HG03378 (cell line): ENCODE measurements around the gene SLC8A1.

ENCODE experiments used
- ATAC-seq: cut with Tn5 transposase; IDR thresholded peaks from one replicate; pipeline ENCODE4 v1.9.1; 2021; ENCODE audit warnings: mild to moderate bottlenecking, moderate library complexity; ENCODE audit not compliant: unreplicated experiment

The SLC8A1 gene

DNA sequence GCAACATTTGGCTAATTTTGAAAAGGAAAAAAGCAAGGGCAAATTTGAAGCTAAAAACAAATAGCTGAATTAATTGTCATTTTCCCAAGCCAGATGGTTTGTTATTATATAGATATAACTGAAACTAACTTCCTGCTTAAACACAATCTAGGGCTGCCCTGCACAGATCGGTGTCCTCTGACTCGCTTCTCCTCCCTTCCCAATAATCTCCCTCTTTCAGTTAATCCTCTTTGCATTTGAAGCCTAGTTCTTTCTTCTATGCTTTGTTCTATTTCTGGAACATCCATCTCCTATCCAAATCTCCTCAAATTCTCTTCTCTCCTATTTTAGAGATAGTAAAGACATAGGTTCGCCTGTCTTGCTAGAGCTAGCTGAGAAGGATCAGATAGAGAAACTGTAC lies 328.1 kb downstream of the SLC8A1 start:
- ATAC-seq = no peak

DNA sequence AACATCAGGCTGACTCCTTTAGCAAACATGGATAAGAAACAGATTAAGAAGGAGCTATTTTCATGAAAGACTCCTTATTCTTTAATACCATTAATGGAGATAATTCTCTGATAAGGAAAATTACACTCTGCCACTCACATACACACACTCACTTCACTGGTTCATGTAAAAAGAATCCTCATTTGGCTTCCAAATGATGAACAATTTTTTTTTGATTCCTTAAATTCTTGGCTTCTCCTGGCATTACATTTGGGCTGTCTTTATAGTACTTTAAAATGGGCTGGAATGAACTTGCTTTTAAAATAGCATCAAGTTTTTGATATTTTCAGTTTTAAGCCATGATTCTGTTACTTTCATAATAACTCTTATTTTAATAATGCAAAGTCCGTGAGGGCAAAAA lies 328.6 kb downstream of the SLC8A1 start:
- no peak for ATAC-seq

DNA sequence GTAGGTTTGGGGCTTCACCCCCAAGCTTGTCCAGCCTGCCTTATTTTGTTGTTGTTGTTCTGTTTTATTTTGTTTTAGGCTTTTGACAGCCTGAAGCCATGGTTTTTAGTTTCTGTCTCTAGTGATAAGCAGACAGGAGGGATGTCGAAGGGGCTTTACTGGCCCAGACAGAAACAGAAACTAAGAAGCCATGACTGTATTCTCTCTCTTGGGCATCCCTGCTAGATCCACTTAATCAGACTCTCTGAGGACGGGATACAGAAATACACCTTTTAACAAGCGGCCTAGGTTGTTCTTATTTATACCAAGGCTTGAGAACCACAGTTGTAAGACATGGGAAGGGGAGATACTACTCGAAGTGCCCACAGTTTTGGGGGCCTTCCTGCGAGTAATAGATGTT lies 330.9 kb downstream of the SLC8A1 start:
- ATAC-seq = no peak

DNA sequence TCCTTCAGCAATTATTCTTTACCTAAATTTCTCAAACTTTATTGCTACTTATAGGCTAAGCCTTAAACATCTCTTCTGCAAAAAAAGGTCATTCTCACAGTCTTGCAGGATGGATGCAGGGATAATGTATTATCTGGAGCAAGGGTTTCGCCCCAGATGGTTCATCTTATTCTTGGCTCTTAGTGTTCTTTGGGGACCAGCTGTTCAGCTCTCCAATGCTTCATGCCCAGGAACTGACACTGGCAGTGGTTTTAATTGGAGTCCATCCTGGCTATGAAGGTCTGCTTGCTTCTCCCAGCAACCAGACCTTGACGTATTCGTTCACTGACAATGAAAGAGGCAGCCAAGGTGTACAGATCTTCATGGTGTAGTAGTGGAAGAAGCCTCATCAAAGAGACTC lies 331.9 kb downstream of the SLC8A1 start:
- ATAC-seq = no peak

DNA sequence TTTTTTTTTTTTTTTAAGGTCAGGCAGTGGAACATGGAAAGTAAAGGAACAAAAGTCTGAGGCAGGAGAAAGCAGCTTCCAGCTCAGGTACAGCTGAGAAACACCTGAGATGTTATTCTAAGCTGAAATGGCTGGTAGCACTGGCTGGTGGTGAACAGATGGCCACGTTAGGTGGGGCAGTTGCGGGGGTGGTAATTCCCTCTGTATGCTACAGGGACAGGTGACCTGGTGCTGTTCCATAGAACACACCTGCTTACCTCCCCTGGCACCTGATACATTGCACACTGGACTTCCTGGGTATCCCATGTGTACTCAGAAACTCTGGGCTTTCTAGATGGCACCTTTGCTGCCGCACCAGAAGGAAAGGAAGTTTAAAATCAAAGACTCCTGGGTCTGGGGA lies 333.3 kb downstream of the SLC8A1 start:
- ATAC-seq = no peak

DNA sequence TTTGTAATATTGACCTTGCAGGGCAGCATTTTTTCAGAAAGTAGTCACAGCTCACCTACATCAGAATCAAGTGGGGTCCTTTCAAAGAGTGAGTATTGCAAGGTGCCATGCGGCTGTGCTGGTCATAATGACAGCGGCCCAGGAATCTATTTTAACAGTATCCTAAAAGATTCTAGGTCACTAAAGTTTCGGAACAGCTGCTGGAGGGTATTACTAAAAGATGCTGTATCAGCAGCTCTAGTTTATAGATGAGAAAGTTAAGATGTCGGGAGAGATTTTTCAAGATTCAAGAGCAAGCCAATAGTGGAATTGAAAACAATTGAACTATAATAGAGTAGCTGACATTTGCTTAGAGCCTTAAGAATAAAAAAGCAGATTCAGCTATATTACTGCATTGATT lies 336.0 kb downstream of the SLC8A1 start:
- ATAC-seq = no peak

DNA sequence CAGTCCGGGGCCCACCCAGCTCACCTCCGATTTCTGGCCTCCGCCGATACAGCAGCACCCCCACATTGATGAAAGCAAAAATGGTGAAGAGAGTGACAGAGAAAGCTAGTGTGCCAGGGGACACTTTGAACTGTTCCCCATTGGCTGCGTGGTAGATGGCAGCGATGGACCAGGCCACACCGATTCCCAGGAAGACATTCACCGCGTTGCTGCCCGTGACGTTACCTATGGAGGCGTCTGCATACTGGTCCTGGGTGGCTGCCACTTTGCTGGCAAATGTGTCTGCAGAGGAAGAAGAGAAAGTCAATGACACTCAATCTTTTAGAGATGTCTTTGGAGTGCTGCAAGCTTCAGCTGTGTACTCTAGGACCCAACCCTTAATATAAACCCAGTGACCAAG lies 336.5 kb downstream of the SLC8A1 start:
- ATAC-seq = no peak

DNA sequence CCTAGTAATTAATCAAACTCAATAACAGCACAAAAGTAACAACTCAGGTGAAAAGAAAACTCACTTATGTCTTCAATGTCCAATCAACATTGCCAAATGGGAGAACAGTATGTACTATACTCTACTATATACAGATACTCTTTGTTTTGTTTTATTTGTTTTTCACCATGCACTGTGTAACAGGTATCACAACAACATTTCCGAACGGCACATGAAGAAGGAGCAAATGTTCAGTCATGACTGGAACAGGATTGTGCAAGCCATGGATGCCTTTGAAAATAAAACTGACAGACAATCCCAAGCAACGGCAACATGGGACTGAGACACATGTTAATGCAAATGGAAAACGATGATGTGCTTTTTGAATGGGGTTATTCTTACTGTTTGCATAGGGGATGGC lies 337.9 kb downstream of the SLC8A1 start:
- no peak for ATAC-seq

DNA sequence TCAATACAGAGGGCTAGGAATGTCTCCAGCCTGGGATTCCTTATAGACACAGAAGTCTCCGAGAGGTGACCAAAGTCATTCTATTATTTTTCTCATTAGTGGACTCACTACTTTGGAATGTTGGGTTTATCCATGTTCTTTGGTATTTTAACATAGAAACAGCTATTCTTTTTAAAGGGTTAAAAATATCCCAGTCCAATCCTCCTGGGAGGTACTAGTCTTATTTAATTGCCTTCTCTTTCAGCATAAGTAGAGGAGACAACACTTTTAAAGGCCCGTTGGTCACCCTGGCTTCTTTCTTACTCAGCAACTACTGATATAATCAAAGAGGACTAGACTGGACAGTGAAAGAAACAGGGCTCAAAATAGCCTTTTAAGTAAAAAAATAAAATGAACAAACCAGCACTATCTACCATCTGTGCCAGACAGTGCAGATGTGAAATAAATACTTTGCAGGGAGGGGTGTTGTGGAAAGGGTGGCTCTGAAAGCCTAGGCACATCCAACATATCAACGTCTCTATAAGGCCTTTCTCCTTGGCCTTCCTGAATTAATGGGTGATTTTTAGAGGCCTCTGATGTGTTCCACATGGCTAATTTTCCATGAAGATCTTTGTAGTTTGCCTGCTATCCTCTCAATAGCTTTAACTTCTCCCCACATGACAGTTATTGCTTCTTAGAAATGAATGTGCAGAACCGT lies 338.5 kb downstream of the SLC8A1 start:
- ATAC-seq = no peak

DNA sequence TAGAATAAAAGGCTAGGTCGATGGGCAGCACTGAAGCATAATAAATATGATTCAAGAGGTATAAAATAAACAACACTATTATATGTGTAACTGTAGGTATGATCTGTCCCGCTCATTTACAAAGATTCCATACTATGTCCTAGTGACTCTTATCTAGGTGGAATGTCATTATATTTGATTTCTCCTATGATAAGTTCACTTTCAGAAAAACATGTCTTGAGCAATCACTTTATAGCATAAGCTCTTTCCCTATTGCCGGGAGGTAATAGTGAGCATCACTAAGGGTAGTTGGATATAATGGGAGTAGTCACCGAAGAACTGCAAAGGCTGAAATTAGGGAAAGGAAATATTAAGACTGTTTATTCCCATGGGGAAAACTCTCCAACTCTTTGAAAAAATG lies 342.5 kb downstream of the SLC8A1 start:
- no peak for ATAC-seq

DNA sequence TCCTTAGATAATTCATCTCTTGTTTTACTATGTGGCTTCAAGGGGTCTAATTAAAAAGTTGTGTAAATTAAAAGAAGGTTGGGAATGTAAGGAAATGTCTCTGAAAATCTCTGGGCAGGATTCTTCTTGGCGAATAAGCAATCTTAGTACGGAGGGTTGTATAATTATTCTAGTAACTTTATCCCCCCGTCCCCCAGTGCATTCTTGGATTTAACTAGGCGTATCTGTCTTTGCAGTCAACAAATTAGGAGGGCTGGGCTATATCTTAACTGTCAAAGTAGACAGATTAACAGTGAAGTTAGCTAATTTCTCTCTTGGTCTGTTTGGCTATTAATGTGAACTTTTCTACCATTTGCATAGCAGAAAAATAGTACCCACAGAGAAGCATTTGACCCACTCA lies 343.0 kb downstream of the SLC8A1 start:
- no peak for ATAC-seq

DNA sequence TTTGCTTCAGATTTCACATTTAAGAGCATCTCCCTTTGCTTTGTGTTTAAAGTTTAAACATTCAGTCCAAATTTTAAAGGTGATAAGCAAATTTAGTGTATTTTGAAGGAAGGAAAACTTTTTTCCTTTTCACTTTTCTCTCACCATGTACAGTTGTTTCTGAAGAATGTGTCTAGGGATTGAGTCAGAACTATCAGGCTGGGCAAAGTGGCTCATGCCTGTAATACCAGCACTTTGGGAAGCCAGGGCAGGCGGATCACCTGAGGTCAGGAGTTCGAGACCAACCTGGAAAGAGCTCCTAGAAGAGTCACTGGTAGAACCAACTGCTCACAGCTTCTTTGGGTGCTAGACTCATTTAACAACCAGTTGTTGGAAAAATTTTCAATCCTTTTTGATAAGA lies 345.8 kb downstream of the SLC8A1 start:
- no peak for ATAC-seq

DNA sequence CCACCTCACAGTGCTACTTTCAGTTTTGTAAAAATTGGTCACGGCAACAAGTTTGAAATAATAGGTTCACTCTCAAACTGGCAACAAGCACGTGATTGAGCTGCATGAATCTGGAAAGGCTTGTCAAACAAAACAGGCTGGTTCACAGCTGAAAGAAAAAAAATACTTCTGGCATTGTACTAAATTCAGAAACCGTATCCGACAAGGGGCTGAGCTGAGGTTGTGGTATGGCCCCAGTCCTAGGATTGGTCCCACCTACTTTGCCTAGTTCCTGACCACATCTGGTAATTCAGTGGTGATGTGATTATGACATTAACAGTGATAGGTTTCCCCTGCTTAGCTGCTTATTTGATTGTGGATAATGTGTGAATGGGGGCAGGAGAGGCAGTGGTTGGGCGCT lies 346.3 kb downstream of the SLC8A1 start:
- no peak for ATAC-seq

DNA sequence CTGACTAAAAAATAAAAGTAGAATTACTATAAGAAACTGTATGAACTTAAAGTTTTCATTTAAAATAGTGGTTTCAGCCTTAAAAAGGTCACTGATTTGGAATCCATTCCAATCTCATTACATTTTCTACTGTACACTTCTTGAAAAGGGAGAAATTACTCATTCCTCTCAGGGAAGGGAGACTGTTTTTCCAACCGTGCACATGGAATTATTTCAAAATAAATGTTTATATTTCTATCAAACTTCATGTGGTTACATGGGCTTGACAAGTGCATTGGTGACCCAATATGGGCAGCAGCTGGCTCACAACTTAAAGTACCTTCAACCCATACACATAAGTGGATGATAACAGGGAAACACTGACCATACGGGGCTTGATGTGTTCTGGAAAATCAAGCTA lies 348.3 kb downstream of the SLC8A1 start:
- no peak for ATAC-seq

DNA sequence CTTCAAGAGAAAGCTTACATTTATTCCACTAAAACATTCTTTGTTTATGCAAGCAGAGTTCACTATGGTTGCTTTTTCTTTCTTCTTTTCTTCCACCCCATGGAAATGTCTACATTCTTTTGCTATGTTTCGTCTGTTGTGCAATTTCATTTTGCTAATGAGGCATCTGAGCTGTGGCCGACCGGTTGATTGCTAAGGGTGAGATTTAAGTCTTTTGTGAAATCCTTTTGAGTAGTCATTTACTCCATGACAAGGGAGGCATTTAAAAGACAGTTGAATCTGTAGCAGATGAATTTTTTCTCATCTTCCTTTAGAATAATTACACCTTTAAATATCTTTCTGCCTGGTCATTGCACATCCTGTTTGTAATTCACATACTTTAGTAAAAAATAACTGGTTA lies 348.7 kb downstream of the SLC8A1 start:
- ATAC-seq = no peak

DNA sequence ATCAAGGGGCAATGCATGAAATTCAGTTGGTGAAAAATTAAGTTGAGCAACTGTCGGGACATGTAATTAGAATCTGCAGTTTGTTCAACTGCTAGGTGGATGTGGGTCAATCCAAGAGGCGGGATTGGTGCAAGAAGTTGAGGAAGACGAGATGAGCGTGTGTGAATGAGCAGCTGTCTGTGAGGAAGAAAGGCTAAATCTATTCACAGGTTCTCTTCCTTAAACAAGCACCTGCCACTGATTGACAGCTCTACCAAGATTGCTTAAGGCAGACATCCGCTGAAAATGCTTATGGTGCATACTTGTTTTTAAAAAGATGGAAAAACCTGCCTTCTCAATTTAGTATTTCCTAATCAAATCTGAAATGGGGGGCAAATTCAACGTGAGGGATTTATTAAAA lies 349.4 kb downstream of the SLC8A1 start:
- no peak for ATAC-seq

DNA sequence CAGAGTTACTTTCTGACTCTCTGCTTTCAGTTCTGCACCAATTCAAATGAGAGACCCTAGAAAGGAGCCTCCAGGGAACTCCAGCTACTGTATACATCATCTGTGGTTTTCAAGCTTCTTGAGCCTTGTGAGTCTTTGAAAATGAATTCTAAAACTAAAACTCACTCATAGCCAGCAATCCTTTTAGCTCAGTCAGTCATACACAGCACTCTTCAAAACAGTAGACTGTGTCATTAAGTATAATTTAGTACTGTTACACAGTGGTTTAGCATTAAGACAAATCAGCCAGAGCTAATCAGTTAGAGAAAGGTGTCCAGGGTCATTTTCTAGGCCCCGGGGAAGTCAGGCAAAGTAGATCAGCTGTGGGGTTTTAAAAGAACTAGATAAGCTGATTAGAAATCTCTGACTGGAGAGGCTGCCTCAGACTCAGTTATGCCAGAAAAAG lies 350.7 kb downstream of the SLC8A1 start:
- ATAC-seq = peak; percentile 87

DNA sequence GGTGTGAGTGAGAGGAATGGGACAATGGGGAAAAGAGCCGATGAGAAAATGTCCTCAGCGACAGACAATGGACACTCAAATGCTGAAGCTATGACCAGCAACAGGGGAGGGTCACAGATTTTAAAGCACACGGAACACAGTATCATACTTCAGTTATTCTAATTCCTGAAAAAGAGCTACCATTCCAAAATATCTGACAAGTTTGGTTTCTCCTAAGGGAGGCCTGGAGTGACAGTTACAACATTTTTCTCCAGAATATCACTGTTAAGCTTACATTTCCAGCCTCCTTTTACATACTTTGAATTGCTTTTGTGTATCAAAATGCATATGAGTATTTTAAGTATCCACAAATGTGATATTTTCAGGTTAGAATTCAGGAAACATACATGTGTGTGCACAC lies 351.2 kb downstream of the SLC8A1 start:
- no peak for ATAC-seq

DNA sequence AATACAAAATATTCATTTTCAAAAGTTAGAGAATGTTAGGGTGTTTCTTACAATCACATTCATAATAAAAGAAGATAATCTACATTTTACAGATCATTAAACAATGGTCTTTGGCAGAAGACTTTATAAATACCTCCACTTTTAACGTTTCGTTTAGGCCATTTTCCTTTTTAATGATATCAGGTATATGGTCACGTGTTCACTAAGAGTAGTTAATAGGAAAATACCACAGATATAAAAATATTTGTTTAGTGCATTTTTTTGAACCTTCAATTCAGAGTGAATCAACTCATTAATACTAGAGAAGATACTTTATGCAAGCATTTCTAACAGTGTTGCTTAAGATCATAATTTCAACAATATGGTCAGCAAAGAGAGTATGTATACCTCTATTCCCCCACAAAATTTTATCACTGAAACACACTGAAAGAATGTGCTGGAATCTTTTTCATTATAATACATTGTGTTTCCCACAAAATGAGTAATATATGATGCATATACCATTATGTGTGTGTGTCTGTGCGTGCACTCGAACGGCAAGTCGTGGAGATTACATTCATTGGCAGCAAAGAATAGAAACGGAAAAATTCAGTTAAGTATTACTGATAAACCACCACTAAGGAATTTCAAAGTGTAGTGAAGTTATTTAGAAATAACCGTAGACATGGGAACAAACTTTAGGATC lies 353.0 kb downstream of the SLC8A1 start:
- ATAC-seq = no peak

DNA sequence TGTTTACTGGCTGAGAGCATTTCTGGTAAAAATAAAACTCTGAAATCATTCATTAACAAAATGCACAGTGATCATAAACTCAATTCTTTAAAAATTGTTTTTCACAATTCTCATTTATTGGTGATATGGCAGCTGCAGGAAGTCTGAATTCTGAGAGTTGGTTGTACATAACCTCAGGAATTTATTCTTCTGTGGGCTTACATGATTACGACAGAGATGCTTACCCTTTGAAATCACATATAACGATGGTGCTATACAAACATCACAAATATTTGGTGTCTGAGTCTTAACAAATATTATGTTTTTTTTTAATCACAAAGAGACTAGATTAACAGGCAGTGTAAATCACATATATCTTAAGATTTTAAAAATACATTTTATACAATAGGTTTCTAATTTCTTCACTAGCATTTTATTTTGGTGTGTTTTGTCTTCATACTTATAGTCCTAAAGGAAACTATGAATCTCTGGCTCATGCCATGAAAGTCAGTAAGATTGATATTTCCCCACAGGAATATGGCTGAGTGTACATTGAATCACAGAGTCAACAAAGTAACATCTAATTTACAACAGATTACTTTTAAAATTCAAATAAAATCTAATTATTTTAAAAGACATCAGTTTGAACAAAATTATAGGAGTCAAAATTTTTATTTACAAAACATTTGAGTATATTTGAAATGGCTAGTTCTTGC lies 354.1 kb downstream of the SLC8A1 start:
- ATAC-seq = no peak

DNA sequence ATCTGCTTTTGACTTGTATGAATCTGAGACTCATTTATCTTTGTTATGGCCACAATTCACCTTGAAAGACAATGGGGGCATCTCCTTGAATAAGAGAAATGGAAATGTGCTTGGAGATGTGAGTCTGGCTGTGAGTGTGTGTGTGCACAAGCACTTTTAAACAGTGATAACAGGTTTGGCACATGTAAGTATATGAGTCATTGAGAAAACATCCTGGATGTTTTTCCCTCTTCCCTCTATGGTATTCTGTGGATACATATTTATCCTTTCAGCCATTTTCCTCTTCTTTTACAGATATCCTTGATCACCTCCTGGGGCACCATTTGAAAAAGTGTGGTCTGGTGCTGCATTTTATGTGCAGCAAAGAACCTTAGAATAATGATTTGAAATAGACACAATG lies 355.5 kb downstream of the SLC8A1 start:
- no peak for ATAC-seq

DNA sequence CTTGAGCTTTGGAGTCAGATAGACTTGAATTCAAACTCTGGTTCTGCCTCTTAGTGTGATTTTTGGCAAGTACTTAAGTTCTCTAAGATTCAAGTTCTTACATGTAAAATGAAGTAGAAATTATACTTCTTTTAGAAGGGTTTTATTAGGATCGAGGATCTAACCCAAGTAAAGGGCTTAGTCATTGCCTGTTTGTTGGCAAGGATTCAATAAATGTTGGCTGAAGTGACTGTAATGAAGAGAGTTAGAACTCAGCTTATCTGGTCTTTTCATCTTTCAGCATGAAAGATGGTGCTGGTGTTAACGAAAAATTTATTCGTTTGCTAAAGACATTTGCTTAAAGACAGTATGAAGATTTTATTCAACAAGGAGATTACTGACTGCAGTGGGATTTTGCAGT lies 356.9 kb downstream of the SLC8A1 start:
- no peak for ATAC-seq
